ENCODE results near the gene SYCP3. TPM values are rescaled to one million over a fixed set of nuclear protein-coding genes. Genes with fewer than 3 reads are reported as not detected.
A peak's percentile ranks its signal among the peaks of the same experiment; 100 is the strongest.

Gene SYCP3
- total and polyA plus RNA-seq, 2 of the 13 experiments (the other 11 are each of a cell fraction or from before 2014, with no cell fraction given): not detected

- TF ChIP-seq ZBTB26 (CRISPR knock-in tag; IDR thresholded peaks at IDR 0.05; ENCODE audit: borderline replicate concordance): no peak
- no peak for TF ChIP-seq ZBTB1 (CRISPR knock-in tag; IDR thresholded peaks at IDR 0.05; ENCODE audit: borderline replicate concordance)
- TF ChIP-seq SMYD3 (CRISPR knock-in tag; IDR thresholded peaks at IDR 0.05): no peak
- TF ChIP-seq, protein P1, sequence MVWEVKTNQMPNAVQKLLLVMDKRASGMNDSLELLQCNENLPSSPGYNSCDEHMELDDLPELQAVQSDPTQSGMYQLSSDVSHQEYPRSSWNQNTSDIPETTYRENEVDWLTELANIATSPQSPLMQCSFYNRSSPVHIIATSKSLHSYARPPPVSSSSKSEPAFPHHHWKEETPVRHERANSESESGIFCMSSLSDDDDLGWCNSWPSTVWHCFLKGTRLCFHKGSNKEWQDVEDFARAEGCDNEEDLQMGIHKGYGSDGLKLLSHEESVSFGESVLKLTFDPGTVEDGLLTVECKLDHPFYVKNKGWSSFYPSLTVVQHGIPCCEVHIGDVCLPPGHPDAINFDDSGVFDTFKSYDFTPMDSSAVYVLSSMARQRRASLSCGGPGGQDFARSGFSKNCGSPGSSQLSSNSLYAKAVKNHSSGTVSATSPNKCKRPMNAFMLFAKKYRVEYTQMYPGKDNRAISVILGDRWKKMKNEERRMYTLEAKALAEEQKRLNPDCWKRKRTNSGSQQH (CRISPR knock-in tag; IDR thresholded peaks at IDR 0.05; ENCODE audit: low read depth): no peak
- TF ChIP-seq IKZF4 (CRISPR knock-in tag; IDR thresholded peaks at IDR 0.05; ENCODE audit: borderline replicate concordance, low read depth, not compliant biosample characterization): no peak
- TF ChIP-seq ZNF878 (CRISPR knock-in tag; IDR thresholded peaks at IDR 0.05): no peak
- TF ChIP-seq, protein P2, sequence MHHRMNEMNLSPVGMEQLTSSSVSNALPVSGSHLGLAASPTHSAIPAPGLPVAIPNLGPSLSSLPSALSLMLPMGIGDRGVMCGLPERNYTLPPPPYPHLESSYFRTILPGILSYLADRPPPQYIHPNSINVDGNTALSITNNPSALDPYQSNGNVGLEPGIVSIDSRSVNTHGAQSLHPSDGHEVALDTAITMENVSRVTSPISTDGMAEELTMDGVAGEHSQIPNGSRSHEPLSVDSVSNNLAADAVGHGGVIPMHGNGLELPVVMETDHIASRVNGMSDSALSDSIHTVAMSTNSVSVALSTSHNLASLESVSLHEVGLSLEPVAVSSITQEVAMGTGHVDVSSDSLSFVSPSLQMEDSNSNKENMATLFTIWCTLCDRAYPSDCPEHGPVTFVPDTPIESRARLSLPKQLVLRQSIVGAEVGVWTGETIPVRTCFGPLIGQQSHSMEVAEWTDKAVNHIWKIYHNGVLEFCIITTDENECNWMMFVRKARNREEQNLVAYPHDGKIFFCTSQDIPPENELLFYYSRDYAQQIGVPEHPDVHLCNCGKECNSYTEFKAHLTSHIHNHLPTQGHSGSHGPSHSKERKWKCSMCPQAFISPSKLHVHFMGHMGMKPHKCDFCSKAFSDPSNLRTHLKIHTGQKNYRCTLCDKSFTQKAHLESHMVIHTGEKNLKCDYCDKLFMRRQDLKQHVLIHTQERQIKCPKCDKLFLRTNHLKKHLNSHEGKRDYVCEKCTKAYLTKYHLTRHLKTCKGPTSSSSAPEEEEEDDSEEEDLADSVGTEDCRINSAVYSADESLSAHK (CRISPR knock-in tag; IDR thresholded peaks at IDR 0.05; ENCODE audit: borderline replicate concordance): no peak
- TF ChIP-seq MTF2 (CRISPR knock-in tag; IDR thresholded peaks at IDR 0.05; ENCODE audit: borderline replicate concordance): no peak
- no peak for TF ChIP-seq DDIT3 (CRISPR knock-in tag; IDR thresholded peaks at IDR 0.05)
- no peak for TF ChIP-seq ZNF441 (CRISPR knock-in tag; IDR thresholded peaks at IDR 0.05; ENCODE audit: borderline replicate concordance)
- TF ChIP-seq SMAD1 (CRISPR knock-in tag; IDR thresholded peaks at IDR 0.05; ENCODE audit: borderline replicate concordance, low read depth): no peak
- TF ChIP-seq ZNF790 (CRISPR knock-in tag; IDR thresholded peaks at IDR 0.05; ENCODE audit: borderline replicate concordance): no peak
- TF ChIP-seq ZNF772 (CRISPR knock-in tag; IDR thresholded peaks at IDR 0.05): 0 out of 2 replicates have a peak, but pooled peaks have one; percentile 2
- no peak for TF ChIP-seq ZNF713 (CRISPR knock-in tag; IDR thresholded peaks at IDR 0.05)
- TF ChIP-seq ZBTB7A (CRISPR knock-in tag; IDR thresholded peaks at IDR 0.05): no peak
- no peak for TF ChIP-seq ZNF629 (CRISPR knock-in tag; conservative IDR thresholded peaks at IDR 0.05)
- no peak for TF ChIP-seq RARG (CRISPR knock-in tag; IDR thresholded peaks at IDR 0.05; ENCODE audit: low read depth)
- TF ChIP-seq ONECUT2 (CRISPR knock-in tag; IDR thresholded peaks at IDR 0.05): 0 out of 2 replicates have a peak, but pooled peaks have one; percentile 52
- TF ChIP-seq, protein P3, sequence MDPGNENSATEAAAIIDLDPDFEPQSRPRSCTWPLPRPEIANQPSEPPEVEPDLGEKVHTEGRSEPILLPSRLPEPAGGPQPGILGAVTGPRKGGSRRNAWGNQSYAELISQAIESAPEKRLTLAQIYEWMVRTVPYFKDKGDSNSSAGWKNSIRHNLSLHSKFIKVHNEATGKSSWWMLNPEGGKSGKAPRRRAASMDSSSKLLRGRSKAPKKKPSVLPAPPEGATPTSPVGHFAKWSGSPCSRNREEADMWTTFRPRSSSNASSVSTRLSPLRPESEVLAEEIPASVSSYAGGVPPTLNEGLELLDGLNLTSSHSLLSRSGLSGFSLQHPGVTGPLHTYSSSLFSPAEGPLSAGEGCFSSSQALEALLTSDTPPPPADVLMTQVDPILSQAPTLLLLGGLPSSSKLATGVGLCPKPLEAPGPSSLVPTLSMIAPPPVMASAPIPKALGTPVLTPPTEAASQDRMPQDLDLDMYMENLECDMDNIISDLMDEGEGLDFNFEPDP (CRISPR knock-in tag; conservative IDR thresholded peaks at IDR 0.05): no peak
- TF ChIP-seq ZNF337 (CRISPR knock-in tag; IDR thresholded peaks at IDR 0.05; ENCODE audit: borderline replicate concordance, low read depth): no peak
- TF ChIP-seq MBD4 (IDR thresholded peaks at IDR 0.05; ENCODE audit: borderline replicate concordance, low read length): no peak
- no peak for TF ChIP-seq MLLT10 (CRISPR knock-in tag; IDR thresholded peaks at IDR 0.05)
Measured at GRCh38 chr12:101697197-101697929, 41.9 kb downstream of the SYCP3 start, which contains the start of gene CHPT1 (continued).
